CD4-positive, alpha-beta T cell (primary cell): ENCODE measurements around the gene SORBS1. TPM values are rescaled to one million over a fixed set of nuclear protein-coding genes. Genes with fewer than 3 reads are reported as not detected.

Source experiments
- ATAC-seq: fragments of 200-7000 bp; cut with Tn5 transposase; one replicate; pipeline ENCODE4 v1.10.0; 2022; ENCODE audit warnings: mild to moderate bottlenecking; ENCODE audit not compliant: poor library complexity
- CTCF ChIA-PET: fragments of 350-600 bp; sonication (Branson Sonifier 250); formaldehyde crosslinking; loops from one replicate; lab custom pipeline; 2021; ENCODE audit warnings: antibody characterized with exemption, inconsistent platforms; lab: Charles Lee
- POLR2A ChIA-PET: fragments of 350-600 bp; sonication (Branson Sonifier 250); formaldehyde crosslinking; loops from one replicate; lab custom pipeline; 2021; ENCODE audit warnings: antibody characterized with exemption, inconsistent platforms; lab: Charles Lee
- DNase-seq, 14 experiments: peaks; one replicate each; pipeline ENCODE4 v3.0.0-alpha.2; 2013 to 2020; ENCODE audit warnings: mixed read lengths in 2 of 14
- H3K27ac ChIP-seq, 2 donors: one replicate each; pipeline versions ENCODE4 v1.5.1 to v1.7.0; 2013; ENCODE audit warnings: low read length in 2 of 2, low read depth in 1 of 2, mild to moderate bottlenecking in 1 of 2
- H3K27me3 ChIP-seq, 2 experiments: 1 replicate in 1 of 2; 2 replicates in 1 of 2; pipeline versions ENCODE4 v1.6.1 to v1.7.0; 2013; ENCODE audit warnings: low read length in 2 of 2, control low read depth in 1 of 2, mild to moderate bottlenecking in 1 of 2, moderate library complexity in 1 of 2; ENCODE audit not compliant: insufficient read depth in 2 of 2, control insufficient read depth in 1 of 2
- H3K36me3 ChIP-seq: one replicate; pipeline ENCODE4 v1.6.1; 2013; ENCODE audit warnings: low read length, control low read depth; ENCODE audit not compliant: insufficient read depth
- H3K4me1 ChIP-seq: one replicate; pipeline ENCODE4 v1.6.1; 2013; ENCODE audit warnings: low read length, control low read depth; ENCODE audit not compliant: insufficient read depth
- H3K4me3 ChIP-seq: one replicate; pipeline ENCODE4 v1.5.1; 2013; ENCODE audit warnings: mild to moderate bottlenecking, low read length, moderate library complexity
- H3K9me3 ChIP-seq, 2 experiments: 1 replicate in 1 of 2; 2 replicates in 1 of 2; pipeline versions ENCODE4 v1.6.1 to v1.7.0; 2013; ENCODE audit warnings: low read length in 2 of 2, mild to moderate bottlenecking in 2 of 2, control low read depth in 1 of 2, moderate library complexity in 1 of 2; ENCODE audit not compliant: control insufficient read depth in 1 of 2, insufficient read depth in 1 of 2
- H3K27ac Mint-ChIP-seq: one replicate; pipeline ENCODE4 v1.8.0; 2020; ENCODE audit warnings: mixed read lengths
- H3K27me3 Mint-ChIP-seq: one replicate; pipeline ENCODE4 v1.8.0; 2021; ENCODE audit warnings: mixed read lengths
- H3K36me3 Mint-ChIP-seq: one replicate; pipeline ENCODE4 v1.8.0; 2021; ENCODE audit warnings: low read depth, mixed read lengths
- H3K4me1 Mint-ChIP-seq: one replicate; pipeline ENCODE4 v1.8.0; 2021; ENCODE audit warnings: low read depth, mixed read lengths
- H3K4me3 Mint-ChIP-seq: one replicate; pipeline ENCODE4 v1.8.0; 2020; ENCODE audit warnings: mild to moderate bottlenecking, mixed read lengths
- H3K9me3 Mint-ChIP-seq: one replicate; pipeline ENCODE4 v1.8.0; 2020; ENCODE audit warnings: mixed read lengths
- CTCF ChIP-seq: fragments of 200-600 bp; IDR thresholded peaks from one replicate; pipeline ENCODE4 v1.8.0; 2022; ENCODE audit warnings: antibody characterized with exemption, mild to moderate bottlenecking
- intact Hi-C, 2 experiments: fragments of 100-400 bp; cut with DNase I in 1 of 2; cut with micrococcal nuclease in 1 of 2; formaldehyde crosslinking; loops; one replicate each; pipeline versions ENCODE4 v1.15.1 to v1.9.0; 2023 to 2025; cut with DNase I, micrococcal nuclease
- total RNA-seq, 174 experiments: library from RNA in 2 of 174; stranded (reverse) in 2 of 174; gene quantifications; one replicate each; pipeline ENCODE4 v1.2.3 and lab custom pipeline; 2021 to 2026

The SORBS1 gene
- total RNA-seq, 2 experiments from 2014 or later = 1.4 to 1.8 TPM

DNA sequence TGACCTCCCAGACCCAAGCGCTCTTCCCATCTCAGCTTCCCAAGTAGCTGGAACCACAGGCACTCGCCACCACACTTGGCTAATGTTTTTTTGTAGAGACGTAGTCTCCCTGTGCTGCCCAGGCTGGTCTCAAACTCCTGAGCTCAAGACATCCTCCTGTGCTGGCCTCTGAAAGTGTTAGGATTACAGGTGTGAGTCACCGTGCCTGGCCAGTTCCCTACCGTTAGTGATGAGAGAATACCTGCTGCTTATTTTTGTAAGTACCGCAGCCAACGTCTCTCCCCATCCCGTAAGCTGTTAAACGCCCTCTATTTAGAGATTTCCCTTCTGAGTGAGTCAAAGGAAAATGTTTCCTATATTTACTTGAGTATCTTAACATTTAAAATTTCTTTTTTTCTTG is 231.9 kb downstream of the SORBS1 start:
- intact Hi-C loops = no loop called here
- Mint-ChIP-seq H3K27me3 (no peaks in the 10 kb centered on the region), H3K9me3 (no peaks in the 10 kb centered on the region), H3K36me3 (no peaks in the 10 kb centered on the region), H3K27ac (no peak overlapping the region), H3K4me1 (no peaks in the 10 kb centered on the region), H3K4me3 (no peak overlapping the region)
- POLR2A ChIA-PET = no interaction called here
- TF ChIP-seq CTCF = no peak
- Histone ChIP-seq H3K9me3 (no peaks in the 10 kb centered on the region), H3K4me3 (no peak overlapping the region), H3K4me1 (no peaks in the 10 kb centered on the region), H3K36me3 (no peaks in the 10 kb centered on the region), H3K27ac (no peak overlapping the region), H3K27me3 (no peaks in the 10 kb centered on the region)
- CTCF ChIA-PET = no interaction called here
- DNase-seq (no peak), ATAC-seq (no peak)

GRCh38 chr10:95328013-95328412 is 233.2 kb downstream of the SORBS1 start:
- no peak for TF ChIP-seq CTCF
- no peaks in the 10 kb centered on the region for H3K4me1 ChIP-seq
- Mint-ChIP-seq H3K36me3 (no peaks in the 10 kb centered on the region), H3K4me3 (no peak overlapping the region), H3K9me3 (no peaks in the 10 kb centered on the region), H3K4me1 (no peaks in the 10 kb centered on the region), H3K27me3 (no peaks in the 10 kb centered on the region), H3K27ac (no peak overlapping the region)
- H3K36me3 ChIP-seq = no peaks in the 10 kb centered on the region
- DNase-seq (no peak), ATAC-seq (no peak)
- ChIA-PET POLR2A (no interaction called here), CTCF (no interaction called here)
- H3K9me3 ChIP-seq = no peaks in the 10 kb centered on the region
- H3K4me3 ChIP-seq = no peak overlapping the region
- intact Hi-C loops = no loop called here
- H3K27me3 ChIP-seq = no peaks in the 10 kb centered on the region
- no peak overlapping the region for H3K27ac ChIP-seq

GRCh38 chr10:95327367-95327766 is 233.8 kb downstream of the SORBS1 start:
- no peak overlapping the region for H3K27ac ChIP-seq
- no peaks in the 10 kb centered on the region for H3K9me3 ChIP-seq
- ChIA-PET POLR2A (no interaction called here), CTCF (no interaction called here)
- Mint-ChIP-seq H3K27me3 (no peaks in the 10 kb centered on the region), H3K4me3 (no peak overlapping the region), H3K9me3 (no peaks in the 10 kb centered on the region), H3K36me3 (no peaks in the 10 kb centered on the region), H3K4me1 (no peaks in the 10 kb centered on the region), H3K27ac (no peak overlapping the region)
- H3K27me3 ChIP-seq = no peaks in the 10 kb centered on the region
- H3K36me3 ChIP-seq = no peaks in the 10 kb centered on the region
- H3K4me3 ChIP-seq = no peak overlapping the region
- no peaks in the 10 kb centered on the region for H3K4me1 ChIP-seq
- TF ChIP-seq CTCF = no peak
- intact Hi-C loops = no loop called here
- no peak for DNase-seq
- ATAC-seq = no peak
